Measurements from ENCODE around the gene ZNG1B.
"Not testable (repeated sequence)": the region's sequence is repeated elsewhere in the genome, so short reads cannot be mapped to it uniquely, and the experiment has no call there.

ZNG1B gene

GRCh38 chr2:113528126-113528525 is 90.6 kb downstream of the ZNG1B start:
- FAIRE-seq; DNase-seq (ENCODE audit: insufficient read length, low spot score): not testable (repeated sequence)

- not testable (repeated sequence) for FAIRE-seq; DNase-seq (ENCODE audit: insufficient read length, low spot score)
These were observed 91.4 kb downstream of the ZNG1B start for GRCh38 chr2:113528904-113529303.

GRCh38 chr2:113532991-113533390 is 95.5 kb downstream of the ZNG1B start:
- FAIRE-seq; DNase-seq (ENCODE audit: insufficient read length, low spot score): not testable (repeated sequence)

- FAIRE-seq; DNase-seq (ENCODE audit: insufficient read length, low spot score): not testable (repeated sequence)
These were observed 99.1 kb downstream of the ZNG1B start for GRCh38 chr2:113536573-113536972.

- FAIRE-seq; DNase-seq (ENCODE audit: insufficient read length, low spot score): not testable (repeated sequence)
These were observed 103.3 kb downstream of the ZNG1B start for GRCh38 chr2:113540834-113541203.

GRCh38 chr2:113541204-113541975 is 103.9 kb downstream of the ZNG1B start:
- DNase-seq (ENCODE audit: insufficient read length, low spot score); FAIRE-seq: not testable (repeated sequence)

- not testable (repeated sequence) for DNase-seq (ENCODE audit: insufficient read length, low spot score); FAIRE-seq
These were observed 104.5 kb downstream of the ZNG1B start for GRCh38 chr2:113541976-113542485.

- FAIRE-seq; DNase-seq (ENCODE audit: insufficient read length, low spot score): not testable (repeated sequence)
These were observed 105.0 kb downstream of the ZNG1B start for GRCh38 chr2:113542529-113542928.
